CD4-positive, alpha-beta T cell treated with Interleukin-10 for 1 hour (primary cell): ENCODE data around the gene DLG1.

Source experiments
- DNase-seq: peaks from one replicate; pipeline ENCODE4 v3.0.0-alpha.2; 2020

DLG1 gene

DNA sequence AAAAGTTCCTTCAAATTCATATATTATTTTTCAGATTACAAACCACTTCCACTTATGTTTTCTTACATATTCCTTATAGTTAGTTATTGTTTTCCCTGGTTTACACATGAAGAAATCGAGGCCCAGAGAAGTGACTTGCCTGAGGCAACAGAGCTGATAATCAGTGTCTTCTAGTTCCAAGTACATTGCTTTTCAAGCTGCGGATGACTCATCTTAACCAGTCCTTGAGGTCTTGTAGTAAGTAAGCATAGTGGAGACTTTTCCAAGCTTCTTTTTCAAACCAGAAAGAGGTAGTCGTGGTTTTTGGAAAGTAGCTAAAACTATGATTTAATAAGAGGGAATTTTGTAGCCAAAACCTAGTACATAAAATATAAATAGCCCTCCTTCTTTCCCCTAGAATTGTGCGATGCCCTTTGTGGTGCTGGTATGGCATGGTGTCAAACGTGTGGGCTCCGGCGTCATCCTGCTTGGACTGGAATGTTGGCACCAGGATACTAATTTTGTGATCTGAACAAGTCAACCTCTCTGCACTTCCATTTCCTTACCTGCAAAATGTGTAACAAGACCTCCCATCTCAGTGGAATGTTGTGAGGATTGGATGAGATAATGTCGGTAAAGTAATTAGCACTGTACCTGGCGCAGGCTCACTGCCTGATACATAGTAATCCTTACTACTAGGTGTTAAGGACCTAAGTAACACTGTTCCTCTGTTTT is 19.0 kb upstream of the DLG1 start:
- no peak for DNase-seq

DNA sequence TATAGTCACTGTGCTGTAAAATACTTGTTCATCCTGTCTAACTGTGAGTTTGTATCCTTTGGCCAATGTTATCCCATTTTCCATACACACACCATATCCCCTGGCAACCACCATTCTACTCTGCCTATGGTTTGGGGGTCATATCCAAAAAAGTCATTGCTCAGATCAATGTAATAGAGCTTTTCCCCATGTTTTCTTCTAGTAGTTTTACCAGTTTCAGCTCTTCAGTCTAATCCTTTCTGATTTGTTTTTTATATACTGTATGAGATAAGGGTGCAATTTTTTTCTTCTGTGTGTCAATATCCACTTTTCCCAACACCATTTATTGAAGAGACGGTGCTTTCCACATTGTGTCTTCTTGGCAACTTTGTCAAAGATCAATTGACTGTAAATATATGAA is 14.0 kb upstream of the DLG1 start:
- DNase-seq: no peak

DNA sequence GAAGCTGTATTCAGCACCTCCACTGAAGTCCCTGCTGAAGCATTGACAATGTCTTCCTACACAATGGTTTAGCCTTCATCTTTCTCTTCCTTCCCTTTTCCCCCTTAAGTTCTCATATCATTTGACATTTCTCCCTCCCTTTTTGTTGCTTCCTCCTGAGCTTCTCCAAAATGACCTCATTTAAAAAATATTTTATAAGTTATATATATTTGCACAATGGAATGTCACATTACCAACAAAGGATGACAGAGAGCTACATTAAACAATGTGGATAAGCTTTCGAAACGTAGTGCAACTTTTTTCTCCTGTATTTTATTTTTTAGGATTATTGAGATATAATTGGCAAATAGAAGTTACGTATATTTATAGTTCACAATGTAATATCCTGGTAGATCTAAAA is 13.2 kb upstream of the DLG1 start:
- DNase-seq: no peak

DNA sequence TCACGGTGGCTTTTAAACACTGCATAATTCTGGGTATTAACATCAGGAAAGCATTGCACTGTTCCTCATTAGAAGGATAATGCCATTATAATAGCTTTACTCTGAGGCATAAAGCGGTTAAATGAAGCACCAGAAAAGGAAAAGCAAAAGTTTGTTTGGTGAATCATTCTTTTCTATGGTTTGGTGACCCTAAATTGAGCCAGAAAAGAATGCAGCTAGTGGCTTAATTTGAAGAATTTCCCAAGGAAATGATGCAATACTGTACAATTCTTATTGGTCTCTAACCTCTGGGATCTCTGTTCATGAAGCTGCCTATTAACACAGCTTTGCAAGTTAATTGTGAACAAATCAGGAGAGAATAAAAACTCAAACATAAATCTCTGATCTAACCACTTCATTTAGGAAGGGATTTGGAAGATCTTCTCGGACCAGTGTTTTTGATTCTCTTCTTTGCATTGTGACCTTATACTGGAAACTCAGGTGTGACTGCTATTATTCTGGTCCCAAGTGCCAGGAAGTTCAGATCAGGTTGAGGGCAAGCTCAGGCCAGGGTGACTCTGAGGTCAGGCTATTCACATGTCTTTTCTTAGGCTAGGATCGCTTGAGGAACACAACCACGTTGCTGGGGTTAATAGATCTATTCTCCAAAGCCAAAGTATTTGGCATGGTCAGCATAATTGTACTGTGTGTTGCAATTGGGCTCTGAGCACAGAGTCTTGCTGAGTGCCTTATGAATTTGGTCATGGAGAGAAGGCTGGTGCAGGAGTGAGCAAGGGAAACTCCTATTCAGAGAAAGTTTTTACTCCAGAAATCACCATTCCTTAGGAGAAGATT is 11.3 kb upstream of the DLG1 start:
- DNase-seq: no peak

DNA sequence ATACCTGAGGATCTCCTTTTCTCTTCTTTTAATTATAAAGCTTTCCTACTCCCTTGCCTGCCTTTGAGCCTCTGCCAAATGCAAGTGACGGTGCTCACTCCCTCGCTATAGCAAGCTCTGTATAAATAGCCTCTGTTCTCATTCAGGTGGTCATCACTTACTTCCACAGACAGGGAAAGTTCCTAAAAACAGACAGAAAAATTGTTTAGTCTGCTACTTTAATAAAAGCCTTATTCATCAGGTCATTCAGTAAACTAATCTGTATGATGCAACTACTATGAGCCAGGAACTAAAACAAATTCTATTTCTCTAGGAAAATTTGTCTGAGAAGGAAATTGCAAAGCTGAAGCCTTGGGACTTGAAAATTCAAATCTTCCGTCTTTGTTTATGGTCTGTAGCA is 10.2 kb upstream of the DLG1 start:
- no peak for DNase-seq

DNA sequence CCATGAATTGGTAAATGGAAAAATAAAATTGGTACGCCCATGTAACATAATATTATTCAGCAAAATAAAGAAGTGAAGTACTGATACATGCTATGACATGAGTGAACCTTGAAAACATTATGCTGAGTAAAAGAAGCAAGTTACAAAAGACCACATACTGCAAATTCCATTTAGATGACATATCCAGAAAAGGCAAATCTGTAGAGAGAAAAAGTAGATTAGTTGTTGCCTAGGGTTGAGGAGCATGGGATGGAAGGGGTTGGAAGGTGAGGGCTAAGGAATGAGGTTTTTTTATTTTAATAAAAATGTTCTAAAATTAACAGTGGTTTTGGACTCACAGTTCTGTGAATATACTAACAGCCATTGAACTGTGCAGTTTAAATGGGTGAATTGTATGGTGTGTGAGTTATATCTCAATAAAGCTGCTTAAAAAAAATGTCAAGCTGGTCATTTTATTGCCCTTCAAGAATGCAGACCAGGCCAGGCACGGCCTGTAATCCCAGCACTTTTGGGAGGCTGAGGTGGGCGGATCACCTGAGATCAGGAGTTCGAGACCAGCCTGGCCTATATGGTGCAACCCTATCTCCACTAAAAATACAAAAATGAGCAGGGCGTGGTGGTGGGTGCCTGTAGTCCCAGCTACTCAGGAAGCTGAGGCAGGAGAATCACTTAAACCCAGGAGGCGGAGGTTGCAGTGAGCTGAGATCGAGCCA is 8.1 kb upstream of the DLG1 start:
- no peak for DNase-seq

DNA sequence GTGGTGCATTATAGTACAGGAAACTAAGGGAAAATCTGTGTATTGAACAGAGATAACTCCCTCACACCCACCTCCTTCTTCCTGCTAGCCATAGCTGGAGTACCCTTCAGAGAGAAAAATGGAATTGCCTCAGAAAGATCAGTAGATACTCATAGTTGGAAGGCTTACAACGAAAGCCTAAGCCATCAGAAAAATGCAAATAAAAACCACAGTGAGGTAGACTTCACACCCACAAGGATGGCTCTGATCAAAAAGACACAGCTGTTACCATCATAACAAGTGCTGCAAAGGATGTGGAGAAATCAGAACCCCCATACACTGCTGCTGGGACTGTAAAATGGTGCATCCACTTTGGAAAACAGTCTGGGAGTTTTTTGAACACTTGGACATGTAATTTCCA is 7.4 kb upstream of the DLG1 start:
- DNase-seq: peak; percentile 26

DNA sequence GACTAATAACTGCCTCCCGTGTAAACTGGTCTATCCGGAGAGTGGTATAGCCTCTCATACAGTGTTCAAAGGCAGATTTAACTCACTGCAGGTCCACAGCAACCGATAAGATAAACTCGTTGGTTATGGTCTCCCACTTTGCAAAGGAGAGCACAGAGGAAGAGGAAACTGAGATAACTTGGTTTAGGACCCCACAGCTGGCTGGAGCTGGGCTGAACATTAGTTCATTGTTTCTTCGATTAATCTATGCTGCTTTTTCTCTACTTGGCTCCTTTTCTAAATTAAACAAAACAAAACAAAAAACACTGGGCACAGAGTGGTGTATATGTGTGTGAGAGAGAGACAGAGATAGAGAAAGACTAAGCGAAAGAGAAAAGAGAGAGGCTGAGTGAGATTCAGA is 5.0 kb upstream of the DLG1 start:
- DNase-seq: no peak

DNA sequence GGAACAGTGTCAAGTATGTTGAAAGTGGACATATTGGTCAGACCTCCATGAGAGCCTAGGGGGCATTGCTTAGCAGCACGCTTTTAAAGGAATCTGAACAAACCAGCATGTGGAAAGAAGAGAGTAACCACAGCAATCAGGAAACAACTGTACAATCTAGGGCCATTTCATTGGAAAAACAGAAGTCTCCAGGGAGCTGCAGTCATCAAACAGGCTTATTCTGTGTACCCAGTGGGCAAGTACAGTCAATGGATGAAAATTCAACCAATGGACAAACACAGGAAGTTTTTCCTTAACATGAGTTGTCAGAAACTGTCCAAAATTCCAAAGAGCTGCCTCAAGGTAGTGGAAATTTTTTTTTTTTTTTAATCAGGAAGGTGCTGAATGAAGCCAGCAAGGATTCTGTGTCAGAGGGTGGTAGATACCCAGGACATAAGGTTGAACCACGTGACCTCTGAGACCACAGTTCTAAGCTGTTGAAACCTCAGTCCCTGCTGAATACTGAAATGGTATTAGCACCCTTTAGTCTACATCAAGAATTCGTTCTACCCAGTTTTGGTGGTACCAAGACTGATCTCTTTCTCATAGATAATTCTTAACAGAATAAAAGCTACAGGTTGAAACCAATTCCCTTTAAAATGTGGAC is 4.4 kb upstream of the DLG1 start:
- no peak for DNase-seq

DNA sequence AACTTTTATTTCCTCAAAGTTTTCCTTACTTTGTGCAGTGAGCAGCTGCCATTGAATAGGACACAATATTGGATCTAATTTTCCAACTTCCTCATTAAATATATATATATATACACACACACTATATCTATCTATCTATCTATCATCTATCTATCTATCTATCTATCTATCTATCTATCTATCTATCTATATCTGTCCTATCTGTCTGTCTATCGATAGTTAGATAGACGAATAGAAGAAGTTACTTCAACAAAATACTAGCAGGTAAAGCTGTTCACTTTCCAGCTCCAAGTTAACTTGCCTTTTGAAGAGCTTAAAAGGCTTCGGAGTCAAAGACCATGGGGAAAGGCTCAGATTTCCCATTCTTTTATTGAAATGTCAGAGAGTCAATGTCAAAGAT is 3.6 kb upstream of the DLG1 start:
- DNase-seq: no peak

DNA sequence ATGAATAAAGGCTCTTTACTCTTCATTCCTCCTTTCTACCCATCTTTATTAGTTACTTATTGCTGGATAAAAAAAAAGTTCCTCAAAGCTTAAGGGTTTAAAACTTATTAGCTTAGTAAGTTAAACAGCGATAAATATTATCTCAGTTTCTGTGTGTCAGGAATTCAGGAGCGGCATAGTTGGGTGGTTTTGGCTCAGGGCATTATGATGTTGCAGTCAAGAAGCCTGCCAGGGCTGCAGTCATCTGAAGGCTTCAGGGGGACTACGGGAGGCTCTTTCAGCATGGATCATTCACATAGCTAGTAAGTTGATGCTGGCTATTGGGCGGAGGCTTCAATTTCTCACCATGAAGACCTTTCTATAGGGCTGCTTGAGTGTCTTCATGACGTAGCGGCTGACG is 1.9 kb upstream of the DLG1 start:
- no peak for DNase-seq

DNA sequence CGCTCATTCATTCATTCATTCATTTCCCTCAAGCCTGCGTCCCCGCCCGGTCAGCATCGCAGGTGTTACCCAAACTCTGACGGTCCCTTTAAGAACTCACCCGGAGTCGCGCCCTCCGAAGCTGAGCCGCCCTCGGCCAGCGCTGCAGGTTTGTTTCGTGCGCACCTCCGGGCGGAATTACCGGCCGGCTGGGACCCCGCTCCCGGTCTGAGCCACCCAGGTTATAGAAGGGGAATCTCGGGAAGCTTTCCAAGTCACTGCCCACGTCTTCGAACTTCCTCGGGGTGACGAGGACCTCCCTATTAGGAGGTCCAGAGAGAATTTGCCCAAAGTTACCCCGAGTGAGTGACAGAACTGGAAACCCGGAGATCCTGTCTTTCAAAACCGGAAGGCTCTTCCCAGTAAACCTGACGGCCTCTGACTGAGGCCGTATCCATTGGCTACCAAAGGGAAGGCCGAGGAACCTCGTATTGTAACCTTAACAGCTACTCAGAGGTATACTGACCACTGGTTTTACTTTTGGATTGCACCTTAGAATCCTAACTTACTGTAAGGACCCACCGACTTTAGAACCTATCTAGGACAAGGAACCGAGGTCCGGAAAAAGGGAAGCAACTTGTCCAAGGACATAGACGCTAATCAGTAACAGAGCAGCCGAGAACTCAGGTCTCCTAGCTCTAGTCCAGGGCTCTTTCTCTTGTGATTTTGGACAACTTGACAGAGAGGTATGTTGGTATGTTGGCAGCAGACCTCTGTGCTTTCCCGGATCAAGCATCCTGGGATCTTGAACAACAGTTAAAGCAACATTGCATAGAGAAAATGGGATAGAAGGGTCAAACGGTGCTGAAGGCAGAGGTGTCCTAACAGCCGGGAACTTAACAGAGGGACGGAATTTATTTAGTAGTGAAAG is 788 bp upstream of the DLG1 start:
- no peak for DNase-seq

DNA sequence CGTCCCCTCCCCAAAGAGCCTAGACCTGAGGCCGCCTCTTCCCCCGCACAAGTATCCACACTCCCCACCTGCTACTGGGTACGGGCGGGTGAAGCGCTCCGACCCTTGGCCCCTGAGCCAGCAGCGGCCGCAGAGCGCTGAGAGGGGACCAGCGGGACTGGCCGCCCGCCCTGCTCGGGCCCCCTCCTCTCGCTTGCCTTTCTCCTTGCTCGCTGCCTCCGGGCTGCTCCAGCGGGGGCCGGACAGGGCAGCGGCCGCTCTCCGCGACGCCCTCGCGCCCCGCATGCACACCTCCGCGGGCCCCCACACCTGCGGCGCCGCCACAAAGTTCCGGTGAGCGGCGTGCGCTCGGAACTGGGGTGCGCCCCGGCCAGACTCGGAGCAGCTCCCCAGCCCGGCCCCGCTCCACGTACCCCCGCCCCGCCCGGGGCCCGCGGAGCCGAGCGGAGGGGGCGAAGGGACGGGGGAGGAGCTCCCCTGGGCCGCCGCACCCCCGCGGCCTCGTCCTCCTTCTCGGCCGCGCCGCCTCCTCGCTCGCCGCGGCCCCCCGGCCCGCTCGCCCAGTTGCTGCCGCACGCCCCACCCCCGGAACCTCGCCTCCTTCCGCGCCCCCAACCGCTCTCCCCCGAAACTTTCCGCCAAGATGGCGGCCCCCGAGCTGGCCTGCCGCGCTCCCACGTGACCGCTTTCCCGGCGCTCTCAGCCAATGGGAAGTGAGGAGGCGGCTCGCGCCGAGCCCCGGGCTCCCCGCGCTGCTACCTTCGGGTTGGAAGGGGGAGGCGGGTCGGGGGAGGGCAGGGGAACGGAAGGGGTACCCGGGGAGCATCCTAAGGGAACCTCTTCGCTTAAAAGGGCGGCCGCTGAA is 704 bp downstream of the DLG1 start:
- peak; percentile 92 for DNase-seq

DNA sequence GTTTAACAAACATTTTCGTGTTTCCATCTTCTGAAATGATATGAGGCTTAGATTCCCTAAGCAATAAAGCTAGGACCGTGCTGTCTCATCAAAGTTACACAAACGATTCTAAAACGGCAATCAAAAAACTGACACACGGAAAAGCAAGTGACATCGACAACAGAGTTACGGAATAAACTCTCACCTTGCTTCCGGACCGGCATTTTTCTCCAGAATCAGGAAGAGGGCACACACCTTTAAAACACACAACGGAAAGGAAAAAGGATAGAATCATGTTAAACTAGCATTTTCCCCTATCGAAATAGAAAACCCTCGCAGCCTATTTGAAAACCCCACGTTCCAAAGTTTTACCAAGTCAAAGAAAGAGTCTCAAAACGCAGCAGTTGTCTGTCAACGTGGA is 1.4 kb downstream of the DLG1 start:
- peak; percentile 18 for DNase-seq

DNA sequence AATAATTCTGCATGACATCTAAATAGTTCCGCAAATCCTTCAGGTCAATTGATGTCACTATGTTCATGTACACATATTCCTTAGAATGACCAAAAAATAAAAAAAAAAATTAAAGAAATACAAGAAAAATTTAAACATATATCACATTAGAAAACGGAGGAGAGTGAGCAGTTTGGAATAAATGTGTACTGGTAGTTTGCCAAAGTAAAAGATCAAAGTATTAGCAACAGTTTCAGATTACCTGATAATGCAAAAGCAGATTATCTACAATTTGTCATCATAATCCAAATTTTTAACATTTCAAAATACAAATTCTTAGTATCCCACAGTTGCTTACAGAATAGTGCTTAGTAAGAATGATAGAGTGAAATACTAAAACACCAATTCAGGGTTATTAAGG is 1.9 kb downstream of the DLG1 start:
- DNase-seq: no peak

DNA sequence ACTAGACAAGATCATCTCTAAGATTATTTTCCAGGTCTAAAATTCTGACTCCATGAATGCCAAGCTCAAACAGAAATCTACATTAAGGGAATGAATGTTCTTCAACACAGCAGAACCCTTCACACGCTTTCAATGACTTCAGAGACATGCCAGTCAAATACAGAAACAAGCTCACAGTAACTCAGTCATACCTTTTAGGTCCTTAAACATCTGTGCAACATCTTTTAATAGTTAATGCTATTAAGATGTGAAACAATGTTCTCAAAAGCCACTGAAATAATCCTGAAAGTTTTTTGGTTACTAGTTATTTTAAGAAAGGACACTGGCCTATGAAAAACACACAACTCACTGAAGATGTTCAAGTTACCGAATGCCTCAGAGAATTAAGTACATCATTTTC is 2.5 kb downstream of the DLG1 start:
- no peak for DNase-seq

DNA sequence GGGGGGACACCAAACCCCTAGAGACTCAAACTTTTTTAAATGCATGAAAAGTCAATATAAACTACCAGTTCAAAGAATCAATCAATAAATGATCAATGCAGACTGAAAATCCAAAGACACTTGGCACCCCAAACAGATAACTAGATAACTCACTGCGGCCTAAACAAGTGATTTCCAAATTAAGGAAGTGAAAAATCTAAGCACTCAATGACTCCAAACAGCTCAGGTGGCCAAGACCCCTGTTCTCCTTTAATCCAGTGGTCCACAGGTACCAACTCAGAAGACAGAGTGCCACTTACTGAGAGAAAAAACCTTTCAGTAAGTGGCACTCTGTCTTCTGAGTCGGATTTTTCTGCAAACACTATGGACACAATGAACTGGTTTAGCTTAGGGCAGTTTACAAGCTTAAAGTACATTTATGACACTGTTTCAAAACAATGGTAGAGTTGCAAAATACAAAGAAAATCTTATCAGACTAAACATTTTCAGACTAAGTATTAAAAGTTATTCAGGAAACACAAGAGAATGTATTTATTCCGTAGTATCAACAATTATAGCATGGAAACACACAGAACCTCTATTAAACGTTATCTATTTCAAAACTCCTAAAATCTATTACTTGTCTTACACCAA is 4.7 kb downstream of the DLG1 start:
- no peak for DNase-seq

DNA sequence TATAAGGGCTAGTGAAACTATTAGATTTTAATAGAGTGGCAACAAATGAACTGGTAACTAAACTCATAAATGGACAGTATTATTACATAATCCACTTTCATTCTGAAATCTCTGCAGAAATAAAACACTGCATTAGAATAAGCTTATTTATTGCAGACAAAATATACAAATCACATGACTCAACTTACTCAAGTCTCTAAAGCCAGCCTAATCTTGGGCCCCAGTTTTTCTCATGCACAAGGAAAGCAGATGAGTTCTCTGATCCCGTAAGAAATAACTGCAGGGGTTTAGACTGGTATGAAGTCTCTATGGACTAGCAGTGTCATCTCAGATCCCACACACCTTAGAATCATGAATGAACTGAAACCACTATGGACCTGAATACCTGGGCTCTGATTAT is 5.8 kb downstream of the DLG1 start:
- DNase-seq: no peak

DNA sequence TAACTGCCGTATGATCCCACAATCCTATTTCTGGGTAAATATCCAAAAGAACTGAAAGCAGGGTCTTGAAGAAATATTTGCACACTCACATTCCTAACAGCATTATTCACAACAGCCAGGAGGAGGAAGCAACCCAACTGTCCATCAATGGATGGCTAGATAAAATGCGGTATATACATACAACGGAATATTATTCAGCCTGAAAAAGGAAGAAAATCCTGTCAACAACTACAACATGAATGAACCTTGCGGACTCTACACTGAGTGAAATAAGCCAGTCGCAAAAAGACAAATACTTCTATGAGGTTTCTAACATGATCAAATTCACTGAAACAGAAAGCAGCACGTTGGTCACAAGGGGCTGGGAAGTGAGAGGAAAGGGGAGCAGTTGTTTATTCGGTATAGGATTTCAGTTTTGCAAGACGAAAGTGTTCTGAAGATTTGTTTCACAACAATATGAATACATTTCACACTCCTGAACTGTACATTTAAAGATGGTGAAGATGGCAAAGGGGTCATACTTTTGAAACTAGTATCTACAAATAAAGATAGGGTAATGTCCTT is 6.2 kb downstream of the DLG1 start:
- DNase-seq: no peak

DNA sequence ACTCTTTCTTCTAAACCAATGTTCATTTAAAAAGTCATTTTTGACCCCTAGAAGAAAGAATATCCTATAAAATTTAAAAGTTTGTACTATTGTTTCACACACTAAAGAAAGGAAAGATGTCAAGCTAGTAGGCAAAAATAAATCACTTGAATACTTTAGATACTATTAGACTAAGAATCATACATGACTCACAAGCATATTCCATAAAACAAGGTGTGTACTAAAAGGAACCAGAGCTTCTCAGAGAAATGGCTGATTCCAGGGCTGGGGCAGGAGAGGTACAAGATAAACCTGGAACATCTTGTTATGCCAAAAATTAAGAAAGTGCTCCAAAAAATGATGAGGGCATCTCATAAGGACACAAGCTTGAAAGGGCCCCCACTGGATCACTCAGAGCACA is 8.7 kb downstream of the DLG1 start:
- no peak for DNase-seq

DNA sequence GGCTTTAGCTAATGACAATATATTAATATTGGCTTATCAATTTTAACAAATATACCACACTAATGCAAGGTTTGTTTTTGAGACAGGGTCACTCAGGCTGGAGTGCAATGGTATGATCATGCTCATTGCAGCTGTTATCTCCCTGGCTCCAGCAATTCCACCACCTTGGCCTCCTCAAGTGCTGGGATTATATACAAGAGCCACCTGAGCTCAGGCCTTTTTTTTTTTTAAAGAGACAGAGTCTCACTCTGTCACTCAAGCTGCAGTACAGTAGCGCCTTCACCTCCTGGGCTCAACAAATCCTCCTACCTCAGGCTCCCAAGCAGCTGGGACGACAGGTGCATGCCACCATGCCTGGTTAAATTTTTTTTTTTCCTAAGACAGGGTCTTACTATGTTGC is 11.7 kb downstream of the DLG1 start:
- DNase-seq: no peak
